HG03108 (cell line): ENCODE measurements around the gene UNK.
"Not testable (repeated sequence)": the region's sequence is repeated elsewhere in the genome, so short reads cannot be mapped to it uniquely, and the experiment has no call there.

Experiments used
- ATAC-seq: cut with Tn5 transposase; IDR thresholded peaks from one replicate; pipeline ENCODE4 v1.9.1; 2021; ENCODE audit warnings: moderate library complexity; ENCODE audit not compliant: unreplicated experiment

The UNK gene

DNA sequence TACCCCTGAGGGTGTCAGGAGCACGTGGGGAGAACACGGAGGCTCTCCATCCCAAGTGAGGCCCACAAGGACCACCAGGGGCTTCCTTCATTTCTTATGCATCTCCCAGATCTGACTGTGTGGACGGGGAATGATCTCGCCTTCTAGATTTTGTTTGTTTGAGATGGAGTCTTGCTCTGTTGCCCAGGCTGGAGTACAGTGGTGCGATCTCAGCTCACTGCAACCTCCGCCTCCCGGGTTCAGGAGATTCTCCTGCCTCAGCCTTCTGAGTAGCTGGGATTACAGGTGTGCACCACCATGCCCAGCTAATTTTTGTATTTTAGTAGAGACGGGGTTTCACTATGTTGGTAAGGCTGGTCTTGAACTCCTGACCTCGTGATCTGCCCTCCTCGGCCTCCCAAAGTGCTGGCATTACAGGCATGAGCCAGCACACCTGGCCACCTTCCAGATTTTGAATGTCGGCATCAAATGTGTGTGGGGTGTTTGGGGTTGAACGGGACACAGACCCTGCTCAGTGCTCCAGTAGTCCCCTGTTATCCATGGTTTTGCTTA is 84.2 kb downstream of the UNK start:
- ATAC-seq = not testable (repeated sequence)

DNA sequence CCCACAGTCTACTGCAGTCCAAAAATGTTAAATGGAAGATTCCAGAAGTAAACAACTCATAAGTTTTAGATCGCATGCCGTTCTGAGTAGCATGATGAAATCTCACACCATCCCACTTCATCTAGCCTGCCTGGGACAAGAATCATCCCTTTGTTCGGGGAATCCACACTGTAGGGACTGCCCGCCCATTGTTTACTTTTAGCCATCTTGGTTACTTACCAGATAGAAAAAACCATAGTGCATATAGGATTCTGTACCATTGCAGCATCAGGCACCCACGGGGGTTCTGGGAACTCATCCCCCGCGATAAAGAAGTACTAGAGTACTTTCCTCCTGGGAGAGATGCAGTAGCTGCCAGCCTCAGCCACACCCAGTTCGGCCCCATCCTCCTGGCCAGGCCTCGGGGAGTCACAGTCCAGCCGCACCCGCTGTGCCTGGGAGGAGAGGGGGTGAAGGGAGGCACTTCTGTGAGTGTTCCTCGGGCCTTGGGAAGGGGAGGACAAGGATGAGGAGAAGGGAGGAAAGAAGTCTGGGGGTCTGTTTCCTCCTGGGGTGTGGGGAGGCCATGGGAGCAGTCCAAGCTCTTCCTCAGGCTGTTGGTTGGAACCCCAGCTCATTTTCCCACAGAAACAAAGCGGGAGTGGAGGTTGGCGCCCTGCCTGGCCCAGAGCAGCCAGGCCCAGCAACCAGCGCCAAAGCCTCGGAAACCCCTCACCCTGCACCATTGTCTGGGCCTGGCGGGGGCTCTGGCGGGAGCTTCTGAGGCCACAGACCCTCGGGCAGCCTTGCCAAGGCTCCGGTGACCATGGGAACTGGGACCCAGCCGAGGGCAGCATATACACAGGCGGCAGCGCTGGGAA is 84.9 kb downstream of the UNK start:
- ATAC-seq = no peak

- not testable (repeated sequence) for ATAC-seq
Measured at GRCh38 chr17:75870228-75870627, 85.6 kb downstream of the UNK start.

- no peak for ATAC-seq
Measured at GRCh38 chr17:75872434-75873351, 88.1 kb downstream of the UNK start.

DNA sequence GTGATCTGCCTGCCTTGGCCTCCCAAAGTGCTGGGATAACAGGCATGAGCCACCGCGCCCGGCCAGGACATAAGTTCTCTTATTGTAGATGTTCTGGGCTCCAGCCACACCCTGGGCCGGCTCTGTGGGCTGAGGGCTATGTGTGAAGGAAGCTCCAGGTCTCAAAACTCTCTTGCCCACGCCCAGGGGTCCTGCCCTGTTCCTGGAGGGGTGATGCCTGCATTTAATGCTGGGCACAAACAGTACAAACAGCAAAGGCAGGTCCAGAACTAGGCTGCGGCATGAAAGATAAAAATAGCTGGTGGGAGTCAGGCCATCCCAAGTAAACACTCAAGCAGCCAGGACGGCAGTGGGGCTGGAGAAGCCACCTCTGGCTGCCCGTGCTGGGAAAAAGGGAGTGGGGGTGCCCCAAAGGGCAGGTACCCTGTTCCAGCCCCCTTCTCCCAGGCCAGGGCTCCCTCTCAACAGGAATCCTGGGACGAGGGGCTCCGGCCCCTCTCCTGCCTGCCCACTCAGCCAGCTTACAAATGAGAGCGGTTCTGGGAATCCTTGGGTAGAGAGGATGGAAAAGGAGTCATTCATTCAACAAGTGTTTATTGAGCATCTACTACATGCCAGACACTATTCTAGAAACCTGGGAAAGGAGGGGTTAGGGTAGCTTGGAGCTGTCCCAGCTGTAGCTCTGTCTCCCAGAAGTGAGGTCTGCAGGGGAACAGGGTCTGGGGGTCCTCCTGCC is 89.1 kb downstream of the UNK start:
- no peak for ATAC-seq

DNA sequence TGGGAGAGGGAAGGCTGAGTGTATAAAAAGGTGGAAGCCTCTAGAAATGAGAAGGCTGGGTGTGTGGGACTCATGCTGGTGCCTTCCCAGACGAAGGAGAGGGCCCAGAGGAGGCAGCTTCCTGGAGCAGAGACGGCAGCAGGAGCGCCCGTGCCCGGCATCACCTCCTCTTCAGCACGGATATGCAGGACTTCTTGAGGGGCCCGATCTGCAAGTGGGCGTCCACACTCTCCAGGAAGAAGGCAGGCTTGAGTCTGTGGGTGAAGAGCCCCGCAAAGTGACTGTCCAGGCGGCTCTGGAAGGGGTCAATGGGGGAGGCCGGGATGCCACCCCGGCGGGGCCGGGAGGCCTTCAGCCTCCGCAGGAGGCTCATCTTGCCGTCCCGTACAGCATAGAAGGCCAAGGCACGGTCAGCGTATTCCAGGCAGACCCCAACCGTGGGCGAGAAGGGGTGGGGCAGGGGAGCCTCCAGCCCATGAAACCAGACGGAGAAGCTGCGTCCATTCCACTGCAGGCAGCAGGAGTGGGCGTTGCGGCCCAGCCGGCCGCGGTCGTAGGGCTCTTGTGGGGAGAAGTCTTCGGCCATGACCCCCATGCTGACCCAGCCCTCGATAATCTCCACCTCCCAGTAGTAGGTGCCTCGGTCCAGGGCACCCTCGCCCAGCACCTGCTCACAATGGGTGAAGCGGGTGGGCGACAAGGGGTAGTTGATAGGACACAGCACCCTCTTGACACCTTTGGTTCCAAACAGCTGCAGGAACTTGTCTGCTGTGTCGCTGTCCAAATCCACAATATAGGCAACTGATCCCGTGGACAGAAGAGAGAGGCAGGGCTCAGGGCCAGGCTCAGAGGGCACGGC is 89.9 kb downstream of the UNK start:
- no peak for ATAC-seq
